ENCODE data around the gene OR5AU1. TPM values are rescaled to one million over a fixed set of nuclear protein-coding genes. Genes with fewer than 3 reads are reported as not detected.
"Not testable (repeated sequence)": the region's sequence is repeated elsewhere in the genome, so short reads cannot be mapped to it uniquely, and the experiment has no call there.

Gene OR5AU1
- polyA plus RNA-seq, 1 donor from 2014 or later, result not detected

GRCh38 chr14:21192447-21192822 lies 36.6 kb upstream of the OR5AU1 start:
- no peaks in the 10 kb centered on the region for H3K9me3 Mint-ChIP-seq
- H3K36me3 Mint-ChIP-seq, result no peaks in the 10 kb centered on the region
- H3K4me3 Mint-ChIP-seq, result peak overlapping the region in 2 of 4 donors; percentile 58 to 80
- peaks cover 4 to 7% (median 5%) of the 10 kb centered on the region in 3 donors for H3K4me1 Mint-ChIP-seq
- peaks cover 2% of the 10 kb centered on the region for H3K27me3 Mint-ChIP-seq
- H3K27ac Mint-ChIP-seq, result peak overlapping the region in 1 of 3 donors; percentile 48

GRCh38 chr14:21191809-21192446 lies 36.1 kb upstream of the OR5AU1 start:
- Mint-ChIP-seq H3K27ac (no peak overlapping the region), H3K4me3 (peak overlapping the region in 3 of 4 donors; percentile 58 to 84 (median 84)), H3K9me3 (no peaks in the 10 kb centered on the region), H3K4me1 (peaks cover 4 to 7% (median 5%) of the 10 kb centered on the region in 3 donors), H3K27me3 (peaks cover 2% of the 10 kb centered on the region), H3K36me3 (no peaks in the 10 kb centered on the region)

- peaks cover 4 to 7% (median 5%) of the 10 kb centered on the region in 3 donors for H3K4me1 Mint-ChIP-seq
- H3K36me3 Mint-ChIP-seq, result no peaks in the 10 kb centered on the region
- H3K4me3 Mint-ChIP-seq, result peak overlapping the region in 3 of 4 donors; percentile 58 to 84 (median 84)
- no peaks in the 10 kb centered on the region for H3K9me3 Mint-ChIP-seq
- no peak overlapping the region for H3K27ac Mint-ChIP-seq
- H3K27me3 Mint-ChIP-seq, result peaks cover 4% of the 10 kb centered on the region
These were observed 35.5 kb upstream of the OR5AU1 start for GRCh38 chr14:21191261-21191808.

GRCh38 chr14:21185491-21185890 lies 29.6 kb upstream of the OR5AU1 start:
- H3K9me3 Mint-ChIP-seq, result peaks cover 5 to 10% (median 9%) of the 10 kb centered on the region in 3 donors
- no peak overlapping the region for H3K27ac Mint-ChIP-seq
- no peak overlapping the region for H3K4me3 Mint-ChIP-seq
- H3K27me3 Mint-ChIP-seq, result peaks cover 9% of the 10 kb centered on the region
- H3K4me1 Mint-ChIP-seq, result no peaks in the 10 kb centered on the region
- H3K36me3 Mint-ChIP-seq, result no peaks in the 10 kb centered on the region

- H3K4me3 Mint-ChIP-seq, result no peak overlapping the region
- peaks cover 5 to 10% (median 9%) of the 10 kb centered on the region in 3 donors for H3K9me3 Mint-ChIP-seq
- peaks cover 9% of the 10 kb centered on the region for H3K27me3 Mint-ChIP-seq
- H3K4me1 Mint-ChIP-seq, result no peaks in the 10 kb centered on the region
- H3K36me3 Mint-ChIP-seq, result no peaks in the 10 kb centered on the region
- H3K27ac Mint-ChIP-seq, result no peak overlapping the region
These were observed 28.4 kb upstream of the OR5AU1 start for GRCh38 chr14:21184254-21184653.

- Mint-ChIP-seq H3K4me3 (no peak overlapping the region), H3K4me1 (no peaks in the 10 kb centered on the region), H3K27me3 (peaks cover 10% of the 10 kb centered on the region), H3K9me3 (peaks cover 7 to 17% (median 12%) of the 10 kb centered on the region in 3 donors), H3K36me3 (no peaks in the 10 kb centered on the region), H3K27ac (no peak overlapping the region)
These were observed 26.3 kb upstream of the OR5AU1 start for GRCh38 chr14:21182166-21182565.

- Mint-ChIP-seq H3K9me3 (peaks cover 2 to 6% (median 2%) of the 10 kb centered on the region in 3 donors), H3K36me3 (no peaks in the 10 kb centered on the region), H3K4me3 (no peak overlapping the region), H3K4me1 (no peaks in the 10 kb centered on the region), H3K27me3 (peaks cover 8% of the 10 kb centered on the region), H3K27ac (no peak overlapping the region)
These were observed 15.3 kb upstream of the OR5AU1 start for GRCh38 chr14:21171128-21171527.

- H3K27ac Mint-ChIP-seq, result no peak overlapping the region
- peaks cover 14% of the 10 kb centered on the region for H3K27me3 Mint-ChIP-seq
- peaks cover 2 to 6% (median 2%) of the 10 kb centered on the region in 3 donors for H3K9me3 Mint-ChIP-seq
- no peaks in the 10 kb centered on the region for H3K4me1 Mint-ChIP-seq
- no peak overlapping the region for H3K4me3 Mint-ChIP-seq
- no peaks in the 10 kb centered on the region for H3K36me3 Mint-ChIP-seq
These were observed 13.7 kb upstream of the OR5AU1 start for GRCh38 chr14:21169573-21169972.

- H3K4me3 Mint-ChIP-seq, result no peak overlapping the region
- no peaks in the 10 kb centered on the region for H3K36me3 Mint-ChIP-seq
- H3K4me1 Mint-ChIP-seq, result no peaks in the 10 kb centered on the region
- peaks cover 16% of the 10 kb centered on the region for H3K27me3 Mint-ChIP-seq
- no peak overlapping the region for H3K27ac Mint-ChIP-seq
- peaks cover 2 to 6% (median 2%) of the 10 kb centered on the region in 3 donors for H3K9me3 Mint-ChIP-seq
These were observed 12.2 kb upstream of the OR5AU1 start for GRCh38 chr14:21168055-21168454.

GRCh38 chr14:21165670-21166069 lies 9.8 kb upstream of the OR5AU1 start:
- peaks cover 17% of the 10 kb centered on the region for H3K27me3 Mint-ChIP-seq
- H3K4me1 Mint-ChIP-seq, H3K4me3 Mint-ChIP-seq, H3K36me3 Mint-ChIP-seq, H3K27ac Mint-ChIP-seq, H3K9me3 Mint-ChIP-seq: not testable (repeated sequence)

- H3K36me3 Mint-ChIP-seq, H3K4me1 Mint-ChIP-seq, H3K4me3 Mint-ChIP-seq, H3K27ac Mint-ChIP-seq, H3K9me3 Mint-ChIP-seq: not testable (repeated sequence)
- peaks cover 17% of the 10 kb centered on the region for H3K27me3 Mint-ChIP-seq
These were observed 9.2 kb upstream of the OR5AU1 start for GRCh38 chr14:21165002-21165605.

GRCh38 chr14:21163871-21164291 lies 8.0 kb upstream of the OR5AU1 start:
- Mint-ChIP-seq H3K27me3 (peaks cover 17% of the 10 kb centered on the region), H3K36me3 (no peaks in the 10 kb centered on the region), H3K27ac (no peak overlapping the region), H3K4me1 (no peaks in the 10 kb centered on the region), H3K4me3 (no peak overlapping the region), H3K9me3 (no peaks in the 10 kb centered on the region)

- H3K36me3 Mint-ChIP-seq, result peaks cover 2% of the 10 kb centered on the region
- H3K27ac Mint-ChIP-seq, result no peak overlapping the region
- no peak overlapping the region for H3K4me3 Mint-ChIP-seq
- H3K4me1 Mint-ChIP-seq, result no peaks in the 10 kb centered on the region
- H3K9me3 Mint-ChIP-seq, result no peaks in the 10 kb centered on the region
- peaks cover 15% of the 10 kb centered on the region for H3K27me3 Mint-ChIP-seq
These were observed 6.2 kb upstream of the OR5AU1 start for GRCh38 chr14:21162081-21162480.

GRCh38 chr14:21160061-21160610 lies 4.3 kb upstream of the OR5AU1 start:
- Mint-ChIP-seq H3K4me3 (no peak overlapping the region), H3K4me1 (no peaks in the 10 kb centered on the region), H3K27me3 (peaks cover 16% of the 10 kb centered on the region), H3K36me3 (peaks cover 2% of the 10 kb centered on the region), H3K9me3 (no peaks in the 10 kb centered on the region), H3K27ac (no peak overlapping the region)

- not testable (repeated sequence) for H3K4me3 Mint-ChIP-seq, H3K9me3 Mint-ChIP-seq, H3K27ac Mint-ChIP-seq, H3K36me3 Mint-ChIP-seq, H3K4me1 Mint-ChIP-seq
- peaks cover 17% of the 10 kb centered on the region for H3K27me3 Mint-ChIP-seq
These were observed 2.3 kb upstream of the OR5AU1 start for GRCh38 chr14:21158175-21158574.

Data from IgD-negative memory B cell (primary cell).